Urothelium cell line (cell line): ENCODE results near the gene EIF2S3.

Experiments used
- DNase-seq: peaks from one replicate; pipeline ENCODE4 v3.0.0; 2011; ENCODE audit warnings: low spot score, mixed read lengths
- FAIRE-seq: peaks from 2 replicates; lab custom pipeline; 2011; peaks lifted over from hg19 to GRCh38; lab: Jason Lieb, UNC

The EIF2S3 gene

GRCh38 chrX:24124244-24124799, 69.6 kb downstream of the EIF2S3 start:
- DNase-seq (no peak), FAIRE-seq (no peak)

GRCh38 chrX:24125028-24125612, 70.4 kb downstream of the EIF2S3 start:
- DNase-seq, result no peak
- no peak for FAIRE-seq
